SU-DHL-6 (cell line): ENCODE results near the gene CACNA1G.

Experiments used
- H2AFZ ChIP-seq: fragments of 200-600 bp; sonication (generic); 2 replicates; pipeline ENCODE4 v1.6.1; 2014; ENCODE audit warnings: low read depth, mild to moderate bottlenecking, moderate library complexity, mixed read lengths, antibody characterized with exemption, low read length; ENCODE audit not compliant: severe bottlenecking
- H3F3A ChIP-seq: fragments of 200-600 bp; shearing (Covaris generic); 2 replicates; pipeline ENCODE4 v1.6.0; 2016; ENCODE audit warnings: antibody characterized with exemption, mild to moderate bottlenecking; ENCODE audit not compliant: insufficient read depth
- H3K27ac ChIP-seq: fragments of 200-600 bp; sonication (generic); 2 replicates; pipeline ENCODE4 v1.5.1; 2016; ENCODE audit warnings: low read depth, mild to moderate bottlenecking, low read length, moderate library complexity, mixed read lengths
- H3K27me3 ChIP-seq: fragments of 200-600 bp; sonication (generic), shearing (Covaris generic); 2 replicates; pipeline ENCODE4 v1.6.0; 2014; ENCODE audit warnings: mild to moderate bottlenecking, low read length
- H3K36me3 ChIP-seq: fragments of 200-600 bp; sonication (generic); 2 replicates; pipeline ENCODE4 v1.6.1; 2014; ENCODE audit warnings: mild to moderate bottlenecking, low read length, mixed read lengths
- H3K4me2 ChIP-seq: fragments of 300-600, 200-600 bp; shearing (Covaris generic), sonication (generic); 2 replicates; pipeline ENCODE4 v1.6.0; 2014; ENCODE audit warnings: low read length, low read depth, mild to moderate bottlenecking; ENCODE audit not compliant: poor library complexity, severe bottlenecking
- H3K4me3 ChIP-seq: fragments of 200-600 bp; sonication (generic); 2 replicates; pipeline ENCODE4 v1.5.1; 2014; ENCODE audit warnings: antibody characterized with exemption, low read length, mild to moderate bottlenecking, mixed read lengths; ENCODE audit not compliant: insufficient read depth, poor library complexity, severe bottlenecking
- H3K79me2 ChIP-seq: fragments of 200-600 bp; sonication (generic); 2 replicates; pipeline ENCODE4 v1.6.1; 2014; ENCODE audit warnings: mild to moderate bottlenecking, low read length, moderate library complexity; ENCODE audit not compliant: insufficient read depth
- H3K9ac ChIP-seq: fragments of 200-600 bp; sonication (generic); 2 replicates; pipeline ENCODE4 v1.7.0; 2014; ENCODE audit warnings: mild to moderate bottlenecking, low read length
- H3K9me2 ChIP-seq: fragments of 200-600 bp; sonication (generic); replicated peaks from 2 replicates; pipeline ENCODE4 v1.6.1; 2014; ENCODE audit warnings: low read length; ENCODE audit not compliant: insufficient read depth
- H3K9me3 ChIP-seq: fragments of 200-600 bp; sonication (generic); 2 replicates; pipeline ENCODE4 v1.6.1; 2014; ENCODE audit warnings: low read length, mixed read lengths; ENCODE audit not compliant: insufficient read depth
- H4K20me1 ChIP-seq: fragments of 200-600 bp; sonication (generic); 2 replicates; pipeline ENCODE4 v1.6.1; 2014; ENCODE audit warnings: low read depth, mild to moderate bottlenecking, antibody characterized with exemption, low read length, moderate library complexity, mixed read lengths
- EZH2phosphoT487 ChIP-seq: fragments of 200-600 bp; sonication (generic), shearing (Covaris generic); conservative IDR thresholded peaks from 2 replicates; pipeline ENCODE4 v1.6.1; 2018; ENCODE audit warnings: mild to moderate bottlenecking, antibody characterized with exemption, low read length, moderate library complexity, mixed read lengths
- TF ChIP-seq, protein P1 (sequence below): fragments of 200-600 bp; sonication (generic); IDR thresholded peaks from one replicate; pipeline ENCODE4 v1.5.1; 2017; ENCODE audit warnings: antibody characterized with exemption, mild to moderate bottlenecking, low read length, moderate library complexity; ENCODE audit not compliant: insufficient read depth, poor library complexity, severe bottlenecking

Gene CACNA1G

DNA sequence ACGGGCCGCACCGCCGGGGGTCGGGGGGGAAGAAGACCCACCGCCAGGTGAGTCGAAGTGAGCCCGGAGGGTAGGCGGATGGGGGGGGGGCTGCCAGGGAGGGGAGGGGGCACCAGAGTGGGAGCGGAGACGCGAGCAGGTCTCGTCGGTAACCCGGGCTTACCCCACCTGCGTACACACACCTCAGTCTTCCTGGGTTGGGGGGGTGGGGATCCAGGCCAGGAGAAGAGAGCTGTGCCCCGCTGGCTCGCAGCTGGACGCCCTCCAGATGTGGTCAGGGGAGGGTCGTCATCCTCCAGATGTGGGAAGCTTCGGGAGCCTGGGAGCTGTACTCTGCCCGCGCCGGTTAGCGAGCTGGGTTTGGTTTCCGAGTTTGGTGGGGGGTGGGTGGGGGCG, 1.2 kb downstream of the CACNA1G start:
- H3K4me3 ChIP-seq = no peak overlapping the region
- H3K4me2 ChIP-seq = no peak overlapping the region
- no peak overlapping the region for H3K27ac ChIP-seq
- H3K27me3 ChIP-seq = no peaks in the 10 kb centered on the region
- TF ChIP-seq EZH2phosphoT487 = no peak
- TF ChIP-seq, protein P1, sequence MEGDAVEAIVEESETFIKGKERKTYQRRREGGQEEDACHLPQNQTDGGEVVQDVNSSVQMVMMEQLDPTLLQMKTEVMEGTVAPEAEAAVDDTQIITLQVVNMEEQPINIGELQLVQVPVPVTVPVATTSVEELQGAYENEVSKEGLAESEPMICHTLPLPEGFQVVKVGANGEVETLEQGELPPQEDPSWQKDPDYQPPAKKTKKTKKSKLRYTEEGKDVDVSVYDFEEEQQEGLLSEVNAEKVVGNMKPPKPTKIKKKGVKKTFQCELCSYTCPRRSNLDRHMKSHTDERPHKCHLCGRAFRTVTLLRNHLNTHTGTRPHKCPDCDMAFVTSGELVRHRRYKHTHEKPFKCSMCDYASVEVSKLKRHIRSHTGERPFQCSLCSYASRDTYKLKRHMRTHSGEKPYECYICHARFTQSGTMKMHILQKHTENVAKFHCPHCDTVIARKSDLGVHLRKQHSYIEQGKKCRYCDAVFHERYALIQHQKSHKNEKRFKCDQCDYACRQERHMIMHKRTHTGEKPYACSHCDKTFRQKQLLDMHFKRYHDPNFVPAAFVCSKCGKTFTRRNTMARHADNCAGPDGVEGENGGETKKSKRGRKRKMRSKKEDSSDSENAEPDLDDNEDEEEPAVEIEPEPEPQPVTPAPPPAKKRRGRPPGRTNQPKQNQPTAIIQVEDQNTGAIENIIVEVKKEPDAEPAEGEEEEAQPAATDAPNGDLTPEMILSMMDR = no peak
- H3K36me3 ChIP-seq = no peaks in the 10 kb centered on the region
- no peaks in the 10 kb centered on the region for H4K20me1 ChIP-seq
- H3K9me2 ChIP-seq = no peaks in the 10 kb centered on the region
- no peaks in the 10 kb centered on the region for H3K79me2 ChIP-seq
- H2AFZ ChIP-seq = no peak overlapping the region
- H3K9me3 ChIP-seq = no peaks in the 10 kb centered on the region
- H3F3A ChIP-seq = no peaks in the 10 kb centered on the region
- H3K9ac ChIP-seq = no peak overlapping the region

GRCh38 chr17:50562242-50563091, 2.0 kb downstream of the CACNA1G start:
- Histone ChIP-seq H3K4me2 (no peak overlapping the region), H3K79me2 (no peaks in the 10 kb centered on the region), H3K9ac (no peak overlapping the region), H3K4me3 (no peak overlapping the region), H3K9me3 (no peaks in the 10 kb centered on the region), H4K20me1 (no peaks in the 10 kb centered on the region), H3F3A (no peaks in the 10 kb centered on the region), H3K9me2 (no peaks in the 10 kb centered on the region), H2AFZ (no peak overlapping the region), H3K27me3 (no peaks in the 10 kb centered on the region), H3K27ac (no peak overlapping the region), H3K36me3 (no peaks in the 10 kb centered on the region)
- TF ChIP-seq, protein P1 = no peak
- TF ChIP-seq EZH2phosphoT487 = no peak

DNA sequence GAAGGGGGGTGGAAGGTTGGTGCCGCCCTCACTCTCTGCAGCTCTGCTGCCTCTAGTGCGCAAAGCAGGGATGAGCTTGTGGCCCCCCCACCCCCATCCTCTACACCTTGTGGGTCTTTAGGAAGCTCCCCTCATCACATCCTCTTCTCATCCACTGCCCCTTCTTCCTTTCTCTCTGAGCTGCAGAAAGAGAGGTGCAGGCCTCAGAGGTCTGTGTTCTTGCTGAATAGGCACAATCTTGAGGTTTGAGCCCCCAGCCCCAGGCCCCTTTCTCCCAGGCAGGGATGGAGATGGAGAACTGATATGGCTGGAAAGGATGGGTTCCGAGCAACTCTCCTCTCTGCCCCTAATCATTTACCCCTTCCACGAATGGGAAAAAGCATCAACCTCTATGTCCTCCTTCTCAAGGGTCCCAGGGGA, 2.6 kb downstream of the CACNA1G start:
- Histone ChIP-seq H3K79me2 (no peaks in the 10 kb centered on the region), H3K9me2 (no peaks in the 10 kb centered on the region), H3K9ac (no peak overlapping the region), H3K27ac (no peak overlapping the region), H3K36me3 (no peaks in the 10 kb centered on the region), H3K9me3 (no peaks in the 10 kb centered on the region), H2AFZ (no peak overlapping the region), H3F3A (no peaks in the 10 kb centered on the region), H3K27me3 (no peaks in the 10 kb centered on the region), H4K20me1 (no peaks in the 10 kb centered on the region), H3K4me2 (no peak overlapping the region), H3K4me3 (no peak overlapping the region)
- TF ChIP-seq EZH2phosphoT487 = no peak
- TF ChIP-seq, protein P1 = no peak
